HepG2 (cell line): ENCODE data around the gene ELMO2. TPM values are rescaled to one million over a fixed set of nuclear protein-coding genes. Genes with fewer than 3 reads are reported as not detected.
A peak's percentile ranks its signal among the peaks of the same experiment; 100 is the strongest.

Source experiments
- E2F5 ChIP-seq: sonication (generic); formaldehyde crosslinking; conservative IDR thresholded peaks from 2 replicates; pipeline ENCODE4 v1.4.0; 2020; ENCODE audit warnings: missing genetic modification reagents
- MLLT10 ChIP-seq: sonication (generic); formaldehyde crosslinking; IDR thresholded peaks from 2 replicates; pipeline ENCODE4 v1.4.0; 2020; ENCODE audit warnings: missing genetic modification reagents
- POGZ ChIP-seq: sonication (generic); formaldehyde crosslinking; IDR thresholded peaks from 2 replicates; pipeline ENCODE4 v1.4.0; 2020; ENCODE audit warnings: mild to moderate bottlenecking, missing genetic modification reagents
- POLR2A ChIP-seq, 2 experiments: IDR thresholded peaks; 2 replicates each; pipeline ENCODE4 v1.6.1; 2011; ENCODE audit warnings: low read depth in 2 of 2, low read length in 2 of 2, mild to moderate bottlenecking in 1 of 2, moderate library complexity in 1 of 2; ENCODE audit not compliant: insufficient read depth in 1 of 2
- PRDM15 ChIP-seq: sonication (generic); formaldehyde crosslinking; IDR thresholded peaks from 2 replicates; pipeline ENCODE4 v1.4.0; 2020; ENCODE audit warnings: missing genetic modification reagents
- TOPORS ChIP-seq: sonication (generic); formaldehyde crosslinking; IDR thresholded peaks from 2 replicates; pipeline ENCODE4 v1.8.0; 2023; ENCODE audit warnings: mild to moderate bottlenecking, missing genetic modification reagents
- ZFP36L2 ChIP-seq: sonication (generic); formaldehyde crosslinking; IDR thresholded peaks from 2 replicates; pipeline ENCODE4 v1.4.0; 2020; ENCODE audit warnings: missing genetic modification reagents
- ZNF335 ChIP-seq: sonication (generic); formaldehyde crosslinking; IDR thresholded peaks from 2 replicates; pipeline ENCODE4 v1.4.0; 2020; ENCODE audit warnings: missing genetic modification reagents
- ZNF501 ChIP-seq: sonication (generic); formaldehyde crosslinking; IDR thresholded peaks from 2 replicates; pipeline ENCODE4 v1.5.1; 2020; ENCODE audit warnings: mild to moderate bottlenecking, moderate library complexity, missing genetic modification reagents
- ZSCAN21 ChIP-seq: sonication (generic); formaldehyde crosslinking; IDR thresholded peaks from 2 replicates; pipeline ENCODE4 v1.8.0; 2022; ENCODE audit warnings: mild to moderate bottlenecking, missing genetic modification reagents, moderate library complexity, borderline replicate concordance
- polyA plus RNA-seq, 8 experiments: library from polyadenylated mRNA; depleted of rRNA in 3 of 8; stranded (reverse) in 7 of 8; unstranded in 1 of 8; fragments of >200 nt; fragmentation: Illumina TruSeq in 4 of 8; extraction: Trizol in 4 of 8; gene quantifications; 2 replicates each; pipeline versions ENCODE4 v1.2.1 to v1.2.3, GENCODE V29; 2011 to 2016; ENCODE audit warnings: low read depth in 4 of 8, missing spikeins in 1 of 8, mixed read lengths in 1 of 8; ENCODE audit not compliant: insufficient read depth in 1 of 8
- total RNA-seq, 5 experiments: library from RNA; depleted of rRNA; stranded (reverse); fragments of >200 nt; fragmentation: Illumina TruSeq; extraction: Trizol; gene quantifications; 2 replicates each; pipeline ENCODE4 v1.2.3, GENCODE V29; 2016; ENCODE audit warnings: low read depth in 1 of 5
- TF ChIP-seq, protein P1 (sequence below): sonication (generic); formaldehyde crosslinking; IDR thresholded peaks from one replicate; pipeline ENCODE4 v1.5.1; 2020; ENCODE audit warnings: mild to moderate bottlenecking, missing genetic modification reagents; ENCODE audit errors: not compliant biosample characterization
- TF ChIP-seq, protein P2 (sequence below), 2 experiments: sonication (generic) in 1 of 2; formaldehyde crosslinking in 1 of 2; IDR thresholded peaks; 2 replicates each; pipeline versions ENCODE4 v1.5.1 to v1.6.1; 2011 to 2020; ENCODE audit warnings: borderline replicate concordance in 1 of 2, low read depth in 1 of 2, low read length in 1 of 2, mild to moderate bottlenecking in 1 of 2, missing genetic modification reagents in 1 of 2, moderate library complexity in 1 of 2
- TF ChIP-seq, protein P3 (sequence below): sonication (generic); formaldehyde crosslinking; IDR thresholded peaks from 2 replicates; pipeline ENCODE4 v1.9.0; 2021; ENCODE audit warnings: missing genetic modification reagents, borderline replicate concordance

Gene ELMO2
- total and polyA plus RNA-seq, 2 of the 13 experiments (the other 11 are each of a cell fraction or from before 2014, with no cell fraction given) = 30.6 to 35.7 TPM

- TF ChIP-seq, protein P1, sequence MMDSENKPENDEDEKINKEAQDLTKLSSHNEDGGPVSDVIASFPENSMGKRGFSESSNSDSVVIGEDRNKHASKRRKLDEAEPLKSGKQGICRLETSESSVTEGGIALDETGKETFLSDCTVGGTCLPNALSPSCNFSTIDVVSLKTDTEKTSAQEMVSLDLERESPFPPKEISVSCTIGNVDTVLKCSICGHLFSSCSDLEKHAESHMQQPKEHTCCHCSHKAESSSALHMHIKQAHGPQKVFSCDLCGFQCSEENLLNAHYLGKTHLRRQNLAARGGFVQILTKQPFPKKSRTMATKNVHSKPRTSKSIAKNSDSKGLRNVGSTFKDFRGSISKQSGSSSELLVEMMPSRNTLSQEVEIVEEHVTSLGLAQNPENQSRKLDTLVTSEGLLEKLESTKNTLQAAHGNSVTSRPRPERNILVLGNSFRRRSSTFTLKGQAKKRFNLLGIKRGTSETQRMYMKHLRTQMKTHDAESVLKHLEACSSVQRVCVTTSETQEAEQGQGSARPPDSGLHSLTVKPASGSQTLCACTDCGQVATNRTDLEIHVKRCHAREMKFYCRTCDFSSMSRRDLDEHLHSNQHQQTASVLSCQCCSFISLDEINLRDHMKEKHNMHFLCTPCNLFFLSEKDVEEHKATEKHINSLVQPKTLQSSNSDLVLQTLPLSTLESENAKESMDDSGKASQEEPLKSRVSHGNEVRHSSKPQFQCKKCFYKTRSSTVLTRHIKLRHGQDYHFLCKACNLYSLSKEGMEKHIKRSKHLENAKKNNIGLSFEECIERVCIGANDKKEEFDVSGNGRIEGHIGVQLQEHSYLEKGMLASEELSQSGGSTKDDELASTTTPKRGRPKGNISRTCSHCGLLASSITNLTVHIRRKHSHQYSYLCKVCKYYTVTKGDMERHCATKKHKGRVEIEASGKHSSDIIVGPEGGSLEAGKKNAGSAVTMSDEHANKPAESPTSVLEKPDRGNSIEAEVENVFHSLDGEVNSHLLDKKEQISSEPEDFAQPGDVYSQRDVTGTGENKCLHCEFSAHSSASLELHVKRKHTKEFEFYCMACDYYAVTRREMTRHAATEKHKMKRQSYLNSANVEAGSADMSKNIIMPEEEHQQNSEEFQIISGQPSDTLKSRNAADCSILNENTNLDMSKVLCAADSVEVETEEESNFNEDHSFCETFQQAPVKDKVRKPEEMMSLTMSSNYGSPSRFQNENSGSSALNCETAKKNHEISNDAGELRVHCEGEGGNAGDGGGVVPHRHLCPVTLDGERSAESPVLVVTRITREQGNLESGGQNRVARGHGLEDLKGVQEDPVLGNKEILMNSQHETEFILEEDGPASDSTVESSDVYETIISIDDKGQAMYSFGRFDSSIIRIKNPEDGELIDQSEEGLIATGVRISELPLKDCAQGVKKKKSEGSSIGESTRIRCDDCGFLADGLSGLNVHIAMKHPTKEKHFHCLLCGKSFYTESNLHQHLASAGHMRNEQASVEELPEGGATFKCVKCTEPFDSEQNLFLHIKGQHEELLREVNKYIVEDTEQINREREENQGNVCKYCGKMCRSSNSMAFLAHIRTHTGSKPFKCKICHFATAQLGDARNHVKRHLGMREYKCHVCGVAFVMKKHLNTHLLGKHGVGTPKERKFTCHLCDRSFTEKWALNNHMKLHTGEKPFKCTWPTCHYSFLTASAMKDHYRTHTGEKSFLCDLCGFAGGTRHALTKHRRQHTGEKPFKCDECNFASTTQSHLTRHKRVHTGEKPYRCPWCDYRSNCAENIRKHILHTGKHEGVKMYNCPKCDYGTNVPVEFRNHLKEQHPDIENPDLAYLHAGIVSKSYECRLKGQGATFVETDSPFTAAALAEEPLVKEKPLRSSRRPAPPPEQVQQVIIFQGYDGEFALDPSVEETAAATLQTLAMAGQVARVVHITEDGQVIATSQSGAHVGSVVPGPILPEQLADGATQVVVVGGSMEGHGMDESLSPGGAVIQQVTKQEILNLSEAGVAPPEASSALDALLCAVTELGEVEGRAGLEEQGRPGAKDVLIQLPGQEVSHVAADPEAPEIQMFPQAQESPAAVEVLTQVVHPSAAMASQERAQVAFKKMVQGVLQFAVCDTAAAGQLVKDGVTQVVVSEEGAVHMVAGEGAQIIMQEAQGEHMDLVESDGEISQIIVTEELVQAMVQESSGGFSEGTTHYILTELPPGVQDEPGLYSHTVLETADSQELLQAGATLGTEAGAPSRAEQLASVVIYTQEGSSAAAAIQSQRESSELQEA (CRISPR knock-in tag) = no peak
- no peak for TF ChIP-seq E2F5 (CRISPR knock-in tag)
- TF ChIP-seq POLR2A (IDR thresholded peaks at IDR 0.05; ENCODE audit: insufficient read depth in 1 of 2, low read depth in 2 of 2, low read length in 2 of 2) = no peak
- TF ChIP-seq, protein P2, sequence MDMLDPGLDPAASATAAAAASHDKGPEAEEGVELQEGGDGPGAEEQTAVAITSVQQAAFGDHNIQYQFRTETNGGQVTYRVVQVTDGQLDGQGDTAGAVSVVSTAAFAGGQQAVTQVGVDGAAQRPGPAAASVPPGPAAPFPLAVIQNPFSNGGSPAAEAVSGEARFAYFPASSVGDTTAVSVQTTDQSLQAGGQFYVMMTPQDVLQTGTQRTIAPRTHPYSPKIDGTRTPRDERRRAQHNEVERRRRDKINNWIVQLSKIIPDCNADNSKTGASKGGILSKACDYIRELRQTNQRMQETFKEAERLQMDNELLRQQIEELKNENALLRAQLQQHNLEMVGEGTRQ (IDR thresholded peaks at IDR 0.05; ENCODE audit: low read depth, low read length) = no peak
- TF ChIP-seq, protein P2 (CRISPR knock-in tag; IDR thresholded peaks at IDR 0.05; ENCODE audit: borderline replicate concordance) = no peak
- peak; percentile 28; the same call in 1 of the 2 replicates for TF ChIP-seq ZNF501
- no peak for TF ChIP-seq TOPORS (CRISPR knock-in tag)
- TF ChIP-seq PRDM15 (CRISPR knock-in tag) = no peak
- no peak for TF ChIP-seq ZSCAN21 (CRISPR knock-in tag)
- TF ChIP-seq MLLT10 (CRISPR knock-in tag) = no peak
- TF ChIP-seq ZNF335 = no peak
- TF ChIP-seq, protein P3, sequence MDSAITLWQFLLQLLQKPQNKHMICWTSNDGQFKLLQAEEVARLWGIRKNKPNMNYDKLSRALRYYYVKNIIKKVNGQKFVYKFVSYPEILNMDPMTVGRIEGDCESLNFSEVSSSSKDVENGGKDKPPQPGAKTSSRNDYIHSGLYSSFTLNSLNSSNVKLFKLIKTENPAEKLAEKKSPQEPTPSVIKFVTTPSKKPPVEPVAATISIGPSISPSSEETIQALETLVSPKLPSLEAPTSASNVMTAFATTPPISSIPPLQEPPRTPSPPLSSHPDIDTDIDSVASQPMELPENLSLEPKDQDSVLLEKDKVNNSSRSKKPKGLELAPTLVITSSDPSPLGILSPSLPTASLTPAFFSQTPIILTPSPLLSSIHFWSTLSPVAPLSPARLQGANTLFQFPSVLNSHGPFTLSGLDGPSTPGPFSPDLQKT (CRISPR knock-in tag) = no peak
- no peak for TF ChIP-seq POGZ
- TF ChIP-seq ZFP36L2 = no peak
These were observed 64.4 kb downstream of the ELMO2 start (continued) for GRCh38 chr20:46342010-46342378.
